Nephron progenitor cell (in vitro differentiated cells): Measurements from ENCODE around the gene DLD.

ENCODE experiments used
- DNase-seq: peaks from one replicate; pipeline ENCODE4 v3.0.0; 2021
- H3K27ac Mint-ChIP-seq: 2 replicates; pipeline ENCODE4 v1.8.0; 2021; ENCODE audit warnings: mild to moderate bottlenecking, moderate library complexity, mixed read lengths
- H3K27me3 Mint-ChIP-seq: 2 replicates; pipeline ENCODE4 v1.8.0; 2021; ENCODE audit warnings: mild to moderate bottlenecking, low read depth, mixed read lengths; ENCODE audit not compliant: poor library complexity
- H3K36me3 Mint-ChIP-seq: 2 replicates; pipeline ENCODE4 v1.8.0; 2021; ENCODE audit warnings: low read depth, mixed read lengths
- H3K4me1 Mint-ChIP-seq: 2 replicates; pipeline ENCODE4 v1.8.0; 2021; ENCODE audit warnings: mixed read lengths
- H3K4me3 Mint-ChIP-seq: 2 replicates; pipeline ENCODE4 v1.8.0; 2021; ENCODE audit warnings: mild to moderate bottlenecking, moderate library complexity, mixed read lengths
- H3K9me3 Mint-ChIP-seq: 2 replicates; pipeline ENCODE4 v1.8.0; 2021; ENCODE audit warnings: mild to moderate bottlenecking, moderate library complexity, mixed read lengths
- TF ChIP-seq, protein P1 (sequence below): fragments of 200-600 bp; sonication (generic); IDR thresholded peaks from 2 replicates; pipeline ENCODE4 v1.5.0; 2021; ENCODE audit warnings: antibody characterized with exemption

DLD gene

DNA sequence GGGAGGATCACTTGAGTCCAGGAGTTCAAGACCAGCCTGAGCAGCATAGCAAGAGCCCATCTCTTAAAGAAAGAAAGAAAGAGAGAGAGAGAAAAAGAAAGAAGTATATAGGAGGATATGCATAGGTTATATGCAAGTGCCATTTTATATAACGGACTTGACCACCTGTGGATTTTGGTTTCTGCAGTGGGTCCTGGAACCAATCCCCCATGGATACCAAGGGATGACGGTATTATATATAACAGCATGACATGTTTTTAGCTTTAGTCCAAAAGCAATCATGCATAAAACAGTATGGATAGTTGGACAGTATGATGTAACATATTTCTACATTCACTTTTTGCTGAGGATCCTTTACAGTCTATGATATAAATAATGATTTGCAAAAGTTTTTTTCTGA is 45.3 kb downstream of the DLD start:
- H3K9me3 Mint-ChIP-seq, result no peaks in the 10 kb centered on the region
- H3K27ac Mint-ChIP-seq, result no peak overlapping the region
- H3K4me3 Mint-ChIP-seq, result no peak overlapping the region
- H3K4me1 Mint-ChIP-seq, result peaks cover 42% of the 10 kb centered on the region
- peaks cover 73% of the 10 kb centered on the region for H3K36me3 Mint-ChIP-seq
- TF ChIP-seq, protein P1, sequence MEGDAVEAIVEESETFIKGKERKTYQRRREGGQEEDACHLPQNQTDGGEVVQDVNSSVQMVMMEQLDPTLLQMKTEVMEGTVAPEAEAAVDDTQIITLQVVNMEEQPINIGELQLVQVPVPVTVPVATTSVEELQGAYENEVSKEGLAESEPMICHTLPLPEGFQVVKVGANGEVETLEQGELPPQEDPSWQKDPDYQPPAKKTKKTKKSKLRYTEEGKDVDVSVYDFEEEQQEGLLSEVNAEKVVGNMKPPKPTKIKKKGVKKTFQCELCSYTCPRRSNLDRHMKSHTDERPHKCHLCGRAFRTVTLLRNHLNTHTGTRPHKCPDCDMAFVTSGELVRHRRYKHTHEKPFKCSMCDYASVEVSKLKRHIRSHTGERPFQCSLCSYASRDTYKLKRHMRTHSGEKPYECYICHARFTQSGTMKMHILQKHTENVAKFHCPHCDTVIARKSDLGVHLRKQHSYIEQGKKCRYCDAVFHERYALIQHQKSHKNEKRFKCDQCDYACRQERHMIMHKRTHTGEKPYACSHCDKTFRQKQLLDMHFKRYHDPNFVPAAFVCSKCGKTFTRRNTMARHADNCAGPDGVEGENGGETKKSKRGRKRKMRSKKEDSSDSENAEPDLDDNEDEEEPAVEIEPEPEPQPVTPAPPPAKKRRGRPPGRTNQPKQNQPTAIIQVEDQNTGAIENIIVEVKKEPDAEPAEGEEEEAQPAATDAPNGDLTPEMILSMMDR, result no peak
- peaks cover 3% of the 10 kb centered on the region for H3K27me3 Mint-ChIP-seq
- DNase-seq, result no peak

DNA sequence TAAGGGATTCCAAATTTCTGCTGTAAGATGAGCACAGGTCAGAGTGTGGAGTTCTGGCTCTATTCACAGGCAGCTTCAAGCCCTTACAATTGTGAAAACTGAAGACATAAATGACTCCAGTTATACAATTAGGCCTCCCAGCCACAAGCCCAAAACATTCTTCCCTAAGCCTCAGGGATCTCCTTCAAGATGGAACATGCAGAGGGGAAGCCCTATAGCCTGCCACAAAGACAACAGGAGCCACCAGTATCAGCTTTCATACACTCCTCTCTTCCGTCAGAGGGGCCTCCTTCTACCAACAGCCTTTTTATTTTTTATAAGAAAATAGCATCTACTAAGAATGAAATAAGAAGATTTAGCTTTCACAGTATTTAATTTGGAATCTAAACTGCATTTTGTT is 46.5 kb downstream of the DLD start:
- Mint-ChIP-seq H3K4me3 (no peak overlapping the region), H3K4me1 (peaks cover 33% of the 10 kb centered on the region), H3K36me3 (peaks cover 69% of the 10 kb centered on the region), H3K27me3 (peaks cover 3% of the 10 kb centered on the region), H3K27ac (peak overlapping the region; percentile 35), H3K9me3 (no peaks in the 10 kb centered on the region)
- DNase-seq, result no peak
- TF ChIP-seq, protein P1, result no peak

DNA sequence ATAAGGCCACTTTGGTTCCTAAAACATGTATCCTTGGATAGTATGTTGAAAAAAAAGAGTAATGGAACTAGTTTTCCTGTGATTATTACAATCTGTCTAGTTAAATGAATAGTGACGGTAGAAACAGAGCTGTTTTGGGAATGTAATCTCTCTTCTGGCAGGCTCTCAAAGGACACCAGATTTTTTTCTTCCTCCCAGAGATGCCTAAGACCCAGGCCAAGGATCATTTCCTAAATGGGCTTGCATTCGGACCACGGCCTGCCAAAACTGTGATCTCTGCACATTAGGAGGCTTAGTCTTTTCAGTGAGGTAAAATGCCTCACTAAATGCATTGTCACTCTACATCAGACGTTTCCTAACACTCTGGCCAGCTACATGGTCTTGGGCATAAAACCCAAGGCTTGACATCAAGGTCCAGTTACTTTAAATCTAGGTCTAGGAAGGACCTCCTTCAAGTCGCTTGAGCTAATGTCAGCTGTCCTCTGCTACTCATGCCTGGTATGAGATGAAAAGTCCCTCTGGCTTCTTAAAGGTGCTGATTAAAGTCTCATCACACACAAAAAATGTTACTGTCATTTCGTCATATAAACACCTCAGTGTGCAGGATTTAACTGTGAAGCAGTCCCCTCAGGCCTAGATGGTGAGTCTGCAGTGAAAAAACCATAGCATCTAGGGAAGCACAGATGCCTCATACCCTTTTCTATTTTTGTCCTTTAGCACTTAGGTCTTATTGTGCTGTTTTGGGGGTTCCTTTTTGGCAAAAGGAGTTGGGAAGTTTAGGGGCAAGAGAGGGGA is 47.7 kb downstream of the DLD start:
- TF ChIP-seq, protein P1, result no peak
- H3K9me3 Mint-ChIP-seq, result no peaks in the 10 kb centered on the region
- peaks cover 3% of the 10 kb centered on the region for H3K27me3 Mint-ChIP-seq
- no peak overlapping the region for H3K4me3 Mint-ChIP-seq
- DNase-seq, result no peak
- peaks cover 70% of the 10 kb centered on the region for H3K36me3 Mint-ChIP-seq
- peaks cover 26% of the 10 kb centered on the region for H3K4me1 Mint-ChIP-seq
- peak overlapping the region; percentile 37 for H3K27ac Mint-ChIP-seq

DNA sequence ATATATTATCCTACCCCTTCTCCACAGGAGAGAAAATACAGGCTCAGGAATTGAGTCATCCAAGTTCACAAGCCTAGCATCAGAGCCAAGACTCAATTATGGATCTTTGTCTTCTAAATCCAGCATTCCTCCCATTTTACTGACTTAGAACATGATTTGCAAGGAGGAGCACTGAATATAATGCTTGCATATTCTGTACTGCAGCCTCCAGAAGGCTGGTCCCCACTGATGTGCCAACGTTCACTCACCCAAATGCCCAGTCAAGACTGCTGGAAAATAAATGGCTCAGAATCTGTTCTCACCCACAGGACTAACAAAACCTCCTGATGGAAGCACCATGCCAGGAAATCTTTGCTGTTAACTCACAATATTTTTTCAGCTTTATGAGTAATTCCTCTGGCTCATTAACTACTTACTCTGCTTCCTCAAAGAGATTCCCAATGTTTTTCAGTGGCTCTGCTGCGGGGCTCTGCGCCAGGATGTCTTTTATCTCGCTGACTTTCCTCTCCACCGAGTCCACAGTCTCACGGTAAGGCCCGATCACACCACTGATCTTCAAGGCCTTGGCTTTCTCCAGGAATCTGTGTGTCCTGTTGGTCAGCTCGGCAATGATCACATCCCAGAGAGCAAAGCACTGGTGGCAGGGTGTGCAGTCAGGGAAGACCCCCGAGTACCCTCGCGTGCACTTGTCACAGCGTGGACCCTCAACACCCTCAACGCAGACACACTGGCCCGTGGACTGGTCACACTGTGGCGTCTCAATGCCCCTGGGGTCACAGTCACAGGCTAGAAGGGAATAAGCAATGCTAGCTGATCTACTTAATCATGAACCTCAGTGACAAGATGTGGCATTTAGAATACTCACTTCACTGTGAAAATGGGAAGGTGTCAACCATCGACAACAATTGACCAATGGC is 48.8 kb downstream of the DLD start:
- TF ChIP-seq, protein P1, result no peak
- Mint-ChIP-seq H3K4me1 (peaks cover 33% of the 10 kb centered on the region), H3K36me3 (peaks cover 78% of the 10 kb centered on the region), H3K27me3 (peaks cover 3% of the 10 kb centered on the region), H3K9me3 (no peaks in the 10 kb centered on the region), H3K4me3 (no peak overlapping the region), H3K27ac (no peak overlapping the region)
- DNase-seq, result no peak

DNA sequence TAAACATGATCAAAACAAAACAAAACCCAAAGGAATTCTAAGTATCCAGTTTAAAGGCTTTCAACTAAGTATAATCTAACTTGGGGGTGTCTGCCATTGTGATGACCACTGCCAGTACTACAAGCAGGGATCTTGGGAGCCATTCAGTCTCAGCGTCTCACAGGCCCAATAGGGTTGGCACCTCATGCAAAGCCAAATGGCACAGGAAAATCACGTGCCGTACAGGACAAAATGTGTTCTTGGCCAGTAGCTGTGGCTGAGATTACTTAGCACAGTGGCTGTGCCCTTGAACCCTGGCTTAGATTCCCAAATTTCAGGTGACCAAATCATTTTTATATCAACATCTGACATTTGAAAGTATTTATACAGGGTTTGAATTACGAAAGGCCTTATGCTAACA is 50.0 kb downstream of the DLD start:
- peaks cover 39% of the 10 kb centered on the region for H3K4me1 Mint-ChIP-seq
- TF ChIP-seq, protein P1, result no peak
- H3K27me3 Mint-ChIP-seq, result peaks cover 4% of the 10 kb centered on the region
- no peaks in the 10 kb centered on the region for H3K9me3 Mint-ChIP-seq
- no peak overlapping the region for H3K4me3 Mint-ChIP-seq
- no peak for DNase-seq
- peaks cover 66% of the 10 kb centered on the region for H3K36me3 Mint-ChIP-seq
- peak overlapping the region; percentile 44 for H3K27ac Mint-ChIP-seq
